ENCODE data around the gene SECTM1.
A peak's percentile ranks its signal among the peaks of the same experiment; 100 is the strongest.

The SECTM1 gene

GRCh38 chr17:82346342-82347300 lies 13.1 kb upstream of the SECTM1 start:
- DNase-seq: no peak

- DNase-seq: no peak
Measured at GRCh38 chr17:82345151-82345976, 11.8 kb upstream of the SECTM1 start.

GRCh38 chr17:82344175-82344907 lies 10.8 kb upstream of the SECTM1 start:
- DNase-seq: no peak

GRCh38 chr17:82343560-82343959 lies 10.0 kb upstream of the SECTM1 start:
- DNase-seq: no peak

- DNase-seq: no peak
Measured at GRCh38 chr17:82342361-82343079, 9.0 kb upstream of the SECTM1 start.

GRCh38 chr17:82339634-82340580 lies 6.3 kb upstream of the SECTM1 start:
- DNase-seq: no peak

- DNase-seq: peak; percentile 85
Measured at GRCh38 chr17:82338858-82339633, 5.5 kb upstream of the SECTM1 start.

GRCh38 chr17:82334622-82335394 lies 1.2 kb upstream of the SECTM1 start:
- DNase-seq: peak; percentile 28

GRCh38 chr17:82334204-82334621 lies 647 bp upstream of the SECTM1 start:
- no peak for DNase-seq

GRCh38 chr17:82332669-82333278 lies 792 bp downstream of the SECTM1 start:
- peak; percentile 57 for DNase-seq

- no peak for DNase-seq
Measured at GRCh38 chr17:82331345-82331939, 2.1 kb downstream of the SECTM1 start.

GRCh38 chr17:82330322-82331239 lies 3.0 kb downstream of the SECTM1 start:
- DNase-seq: peak; percentile 69

GRCh38 chr17:82329683-82330321 lies 3.8 kb downstream of the SECTM1 start:
- DNase-seq: no peak

GRCh38 chr17:82328994-82329507 lies 4.5 kb downstream of the SECTM1 start:
- DNase-seq: no peak

- DNase-seq: no peak
Measured at GRCh38 chr17:82328141-82328993, 5.2 kb downstream of the SECTM1 start.

- no peak for DNase-seq
Measured at GRCh38 chr17:82327757-82328140, 5.8 kb downstream of the SECTM1 start.

Data from EL (cell line).